Pancreas (tissue), 10 donors: ENCODE data around the gene MAGEA4. TPM values are rescaled to one million over a fixed set of nuclear protein-coding genes. Genes with fewer than 3 reads are reported as not detected.
"Not testable (repeated sequence)": the region's sequence is repeated elsewhere in the genome, so short reads cannot be mapped to it uniquely, and the experiment has no call there.

ENCODE experiments used
- ATAC-seq, 4 donors: fragments of 200-7000 bp; cut with Tn5 transposase; one replicate each; pipeline versions ENCODE4 v1.8.0 to v1.9.1; 2020; ENCODE audit warnings: mild to moderate bottlenecking in 4 of 4, moderate library complexity in 4 of 4
- DNase-seq, 6 donors: peaks; one replicate each; pipeline ENCODE4 v3.0.0-alpha.2; 2020
- FAIRE-seq: peaks from 2 replicates; lab custom pipeline; 2012; peaks lifted over from hg19 to GRCh38; lab: Jason Lieb, UNC
- H3K27ac ChIP-seq, 4 donors: fragments of 200-600 bp; sonication (generic); 1 replicate in 3 of 4; 2 replicates in 1 of 4; pipeline versions ENCODE4 v1.5.0 to v1.8.0; 2020
- H3K27me3 ChIP-seq, 4 donors: fragments of 200-600 bp; one replicate each; pipeline ENCODE4 v1.8.0; 2021
- H3K36me3 ChIP-seq, 3 donors: fragments of 200-600 bp; sonication (generic) in 1 of 3; one replicate each; pipeline versions ENCODE4 v1.5.0 to v1.8.0; 2020 to 2021
- H3K4me1 ChIP-seq, 3 donors: fragments of 200-600 bp; one replicate each; pipeline ENCODE4 v1.8.0; 2021
- H3K4me3 ChIP-seq, 4 donors: fragments of 200-600 bp; sonication (generic) in 2 of 4; one replicate each; pipeline versions ENCODE4 v1.5.0 to v1.8.0; 2020 to 2021
- H3K9me3 ChIP-seq, 4 donors: fragments of 200-600 bp; one replicate each; pipeline ENCODE4 v1.8.0; 2021
- WGBS, 2 donors: extraction: QIAGEN DNeasy Blood & Tissue Kit; methylation state at CpG; one replicate each; pipeline ENCODE4 v1.1.7; 2013; 5-methylcytosine and 5-hydroxymethylcytosine counted together
- intact Hi-C, 3 donors: fragments of 100-400 bp; cut with DNase I; formaldehyde crosslinking; loops; one replicate each; pipeline versions ENCODE4 v1.11.1 to v1.14.2; 2022
- polyA plus RNA-seq, 2 donors: library from polyadenylated mRNA; stranded (reverse); fragments of 200-250 nt; gene quantifications; one replicate each; pipeline ENCODE4 v1.2.3, GENCODE V29; 2013
- total RNA-seq, 6 donors: library from RNA; stranded (reverse); fragmentation: NEBNext Ultra II Directional in 4 of 6; extraction: Animal tissue kit (Norgen Biotek cat#: 25700) in 4 of 6; gene quantifications; one replicate each; pipeline versions ENCODE4 v1.2.1 to v1.2.4, GENCODE V29; 2021 to 2023
- TF ChIP-seq, protein P1 (sequence below), 4 donors: fragments of 200-600 bp; sonication (generic) in 3 of 4; IDR thresholded peaks; one replicate each; pipeline versions ENCODE4 v1.5.0 to v1.8.0; 2021; ENCODE audit warnings: antibody characterized with exemption in 4 of 4
- donor health status: healthy with polysubstance abuse.
- donor health status: DM: no; HTN: no; CAD: no; lungs with moderate emphysema.
- donor health status: DM: no; HTN: no; CAD: no.
- donor health status: control.
- donor health status: control.
- donor health status: Bipolar disorder and iron deficiency.
- donor health status: DM: yes; HTN: yes; CAD: no.
- donor health status: DM: no; HTN: no; CAD: no.
- donor health status: DM: no; HTN: no; CAD: no.
- donor health status: DM: yes; HTN: yes; CAD: no.

The MAGEA4 gene
- total and polyA plus RNA-seq, 8 donors: not detected

DNA sequence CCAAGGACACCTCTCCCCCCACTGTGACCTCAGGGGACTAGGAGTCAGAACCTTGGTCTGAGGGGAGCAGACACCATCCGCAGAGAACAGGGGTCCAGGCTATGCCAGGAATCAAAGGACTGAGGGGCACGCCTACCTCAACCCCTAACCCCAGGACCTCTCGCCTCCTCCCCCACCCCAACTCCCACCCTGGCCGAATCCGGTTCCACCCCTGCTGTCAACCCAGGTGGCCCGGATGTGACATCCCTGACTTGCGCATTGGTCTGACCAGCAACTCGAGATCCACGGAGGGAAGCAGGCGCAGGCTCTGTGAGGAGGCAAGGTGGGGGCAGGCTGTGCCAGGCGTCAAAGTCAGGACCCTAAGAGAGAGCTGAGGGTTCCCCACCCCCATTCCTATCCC lies 468 bp upstream of the MAGEA4 start:
- DNase-seq (no peak), ATAC-seq (no peak), FAIRE-seq (no peak)
- no peaks in the 10 kb centered on the region for H3K27me3 ChIP-seq
- intact Hi-C loops: no loop called here
- no peaks in the 10 kb centered on the region for H3K36me3 ChIP-seq
- H3K9me3 ChIP-seq: no peaks in the 10 kb centered on the region
- H3K4me3 ChIP-seq: no peak overlapping the region
- H3K27ac ChIP-seq: no peak overlapping the region
- no peaks in the 10 kb centered on the region for H3K4me1 ChIP-seq
- TF ChIP-seq, protein P1, sequence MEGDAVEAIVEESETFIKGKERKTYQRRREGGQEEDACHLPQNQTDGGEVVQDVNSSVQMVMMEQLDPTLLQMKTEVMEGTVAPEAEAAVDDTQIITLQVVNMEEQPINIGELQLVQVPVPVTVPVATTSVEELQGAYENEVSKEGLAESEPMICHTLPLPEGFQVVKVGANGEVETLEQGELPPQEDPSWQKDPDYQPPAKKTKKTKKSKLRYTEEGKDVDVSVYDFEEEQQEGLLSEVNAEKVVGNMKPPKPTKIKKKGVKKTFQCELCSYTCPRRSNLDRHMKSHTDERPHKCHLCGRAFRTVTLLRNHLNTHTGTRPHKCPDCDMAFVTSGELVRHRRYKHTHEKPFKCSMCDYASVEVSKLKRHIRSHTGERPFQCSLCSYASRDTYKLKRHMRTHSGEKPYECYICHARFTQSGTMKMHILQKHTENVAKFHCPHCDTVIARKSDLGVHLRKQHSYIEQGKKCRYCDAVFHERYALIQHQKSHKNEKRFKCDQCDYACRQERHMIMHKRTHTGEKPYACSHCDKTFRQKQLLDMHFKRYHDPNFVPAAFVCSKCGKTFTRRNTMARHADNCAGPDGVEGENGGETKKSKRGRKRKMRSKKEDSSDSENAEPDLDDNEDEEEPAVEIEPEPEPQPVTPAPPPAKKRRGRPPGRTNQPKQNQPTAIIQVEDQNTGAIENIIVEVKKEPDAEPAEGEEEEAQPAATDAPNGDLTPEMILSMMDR (IDR thresholded peaks at IDR 0.05): no peak
- 68 to 71% methylated on average over 10 of the region's 11 CpGs for WGBS, 2 donors

DNA sequence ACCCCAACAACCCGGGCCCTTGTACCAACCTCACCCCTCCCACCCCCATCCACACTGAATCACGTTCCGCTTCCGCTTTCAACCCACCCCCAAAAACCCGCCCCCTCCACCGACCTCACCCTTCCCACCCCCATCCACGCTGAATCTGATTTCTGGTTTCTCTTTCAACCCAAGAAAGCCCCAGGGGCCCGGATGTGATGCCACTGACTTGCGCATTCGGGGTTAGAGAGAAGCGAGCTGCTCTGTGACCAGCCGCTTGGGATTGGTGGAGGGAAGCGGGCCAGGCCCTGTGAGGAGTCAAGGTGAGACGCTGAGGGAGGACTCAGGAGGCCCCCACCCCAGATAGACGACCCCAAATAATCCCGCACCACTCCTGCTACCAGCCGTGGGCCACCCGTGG lies 6.0 kb downstream of the MAGEA4 start:
- 88 to 90% methylated on average over 14 to 16 of the region's 18 CpGs for WGBS, 2 donors
- DNase-seq: not testable (repeated sequence)

DNA sequence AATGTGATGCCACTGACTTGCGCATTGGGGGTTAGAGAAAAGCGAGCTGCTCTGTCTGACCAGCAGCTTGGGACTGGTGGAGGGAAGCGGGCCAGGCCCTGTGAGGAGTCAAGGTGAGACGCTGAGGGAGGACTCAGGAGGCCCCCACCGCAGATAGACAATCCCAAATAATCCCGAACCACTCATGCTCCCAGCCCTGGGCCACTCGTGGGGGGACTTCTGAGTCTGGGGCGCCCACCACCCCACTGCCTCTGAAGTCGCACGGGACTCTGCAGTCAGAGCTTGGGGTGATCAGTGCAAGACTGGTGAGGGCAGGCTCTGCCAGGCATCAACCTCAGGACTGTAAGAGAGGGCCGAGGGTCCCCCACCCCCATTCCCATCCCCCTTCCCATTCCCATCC lies 6.9 kb downstream of the MAGEA4 start:
- H3K27ac ChIP-seq: no peak overlapping the region
- TF ChIP-seq, protein P1 (IDR thresholded peaks at IDR 0.05): no peak
- intact Hi-C loops: no loop called here
- no peaks in the 10 kb centered on the region for H3K27me3 ChIP-seq
- H3K9me3 ChIP-seq: no peaks in the 10 kb centered on the region
- no peak overlapping the region for H3K4me3 ChIP-seq
- no peaks in the 10 kb centered on the region for H3K4me1 ChIP-seq
- DNase-seq (no peak), FAIRE-seq (no peak), ATAC-seq (no peak)
- 80 to 83% methylated on average over 11 of the region's 11 CpGs for WGBS, 2 donors
- no peaks in the 10 kb centered on the region for H3K36me3 ChIP-seq

More for the DNA sequence above, 6.0 kb downstream of the MAGEA4 start:
- H3K4me3 ChIP-seq, FAIRE-seq, H3K36me3 ChIP-seq, intact Hi-C loops, H3K4me1 ChIP-seq, ATAC-seq, H3K27ac ChIP-seq, H3K9me3 ChIP-seq, H3K27me3 ChIP-seq: not testable (repeated sequence)

DNA sequence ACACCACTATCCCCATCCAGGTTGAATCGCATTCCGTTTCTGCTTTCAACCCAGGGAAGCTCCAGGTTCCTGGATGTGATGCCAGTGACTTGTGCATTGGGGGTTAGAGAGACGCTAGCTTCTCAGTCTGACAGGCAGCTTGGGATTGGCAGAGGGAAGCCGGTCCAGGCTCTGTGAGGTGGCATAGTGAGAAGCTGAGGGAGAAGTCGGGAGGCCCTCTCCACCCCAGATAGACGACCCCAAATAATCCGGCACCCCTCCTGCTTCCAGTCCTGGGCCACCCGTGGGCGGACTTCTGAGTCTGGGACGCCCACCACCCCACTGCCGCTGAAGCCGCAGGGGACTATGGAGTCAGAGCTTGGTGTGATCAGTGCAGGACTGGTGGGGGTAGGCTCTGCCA lies 7.4 kb downstream of the MAGEA4 start:
- H3K36me3 ChIP-seq: no peaks in the 10 kb centered on the region
- H3K4me3 ChIP-seq: no peak overlapping the region
- no peak overlapping the region for H3K27ac ChIP-seq
- no peaks in the 10 kb centered on the region for H3K27me3 ChIP-seq
- intact Hi-C loops: no loop called here
- TF ChIP-seq, protein P1 (IDR thresholded peaks at IDR 0.05): no peak
- no peak for DNase-seq
- ATAC-seq: no peak
- H3K9me3 ChIP-seq: no peaks in the 10 kb centered on the region
- 82 to 88% methylated on average over 12 of the region's 12 CpGs for WGBS, 2 donors
- no peaks in the 10 kb centered on the region for H3K4me1 ChIP-seq
- no peak for FAIRE-seq

DNA sequence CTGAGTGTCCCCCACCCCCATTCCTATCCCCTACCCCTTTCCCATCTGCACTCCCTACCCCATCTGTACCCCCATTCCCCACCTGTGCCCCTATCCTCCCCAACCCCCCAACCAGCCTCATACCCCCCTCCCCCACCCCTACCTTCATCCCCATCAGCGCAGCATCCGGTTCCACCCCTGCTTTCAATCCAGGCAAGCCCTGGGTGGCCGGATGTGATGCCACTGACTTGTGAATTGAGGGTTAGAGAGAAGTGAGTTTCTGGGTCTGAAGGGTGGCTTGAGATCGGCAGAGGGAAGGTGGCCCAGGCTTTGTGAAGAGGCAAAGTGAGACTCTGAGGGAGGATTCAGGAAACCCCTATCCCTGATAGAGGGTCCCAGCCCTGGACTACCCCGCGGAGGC lies 7.8 kb downstream of the MAGEA4 start:
- DNase-seq: no peak
- H3K4me1 ChIP-seq: no peaks in the 10 kb centered on the region
- H3K36me3 ChIP-seq: no peaks in the 10 kb centered on the region
- H3K4me3 ChIP-seq: no peak overlapping the region
- no peak for ATAC-seq
- no peaks in the 10 kb centered on the region for H3K9me3 ChIP-seq
- no peak for FAIRE-seq
- no peaks in the 10 kb centered on the region for H3K27me3 ChIP-seq
- intact Hi-C loops: no loop called here
- 46 to 59% methylated on average over 6 of the region's 6 CpGs for WGBS, 2 donors
- H3K27ac ChIP-seq: no peak overlapping the region
- TF ChIP-seq, protein P1 (IDR thresholded peaks at IDR 0.05): no peak
